Fibroblast of skin of scalp (primary cell): ENCODE measurements around the gene MRPL17.

Experiments
- DNase-seq: peaks from one replicate; pipeline ENCODE4 v3.0.0-alpha.2; 2013

Gene MRPL17

DNA sequence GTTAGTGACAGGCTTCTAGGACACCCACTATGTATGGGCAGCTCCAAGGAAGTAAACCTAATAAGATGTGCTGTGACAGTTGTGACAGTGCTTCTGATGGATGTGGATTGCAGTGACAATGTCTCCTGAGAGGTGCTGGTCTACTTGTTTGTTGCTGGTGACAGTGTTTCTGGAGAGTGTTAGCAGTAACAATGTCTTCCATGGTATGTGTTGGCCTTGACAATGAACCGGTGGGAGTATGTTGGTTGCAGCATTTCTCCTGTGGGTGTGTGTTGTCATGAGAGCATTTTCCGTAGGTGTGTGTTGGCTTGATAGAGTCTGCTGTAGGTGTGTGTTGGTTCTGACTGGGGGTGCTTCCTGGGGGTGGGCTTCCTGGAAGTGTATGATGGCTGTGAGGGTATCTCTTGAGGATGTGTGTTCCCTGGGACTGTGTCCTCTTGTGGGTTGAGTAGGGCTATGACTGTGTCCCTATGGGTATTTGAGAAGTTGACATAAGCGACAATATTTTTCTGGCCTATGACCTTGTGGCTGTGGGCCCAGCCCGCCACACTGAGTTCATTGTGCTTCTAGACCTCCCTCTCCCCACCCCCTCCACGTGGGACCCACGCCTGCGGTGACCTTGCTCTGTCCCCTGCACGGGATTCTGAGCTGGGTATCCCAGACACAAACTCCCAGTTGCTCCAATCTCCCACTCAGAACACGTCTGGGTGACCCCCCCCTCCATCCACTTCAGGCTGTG, 28.7 kb downstream of the MRPL17 start:
- DNase-seq = no peak

DNA sequence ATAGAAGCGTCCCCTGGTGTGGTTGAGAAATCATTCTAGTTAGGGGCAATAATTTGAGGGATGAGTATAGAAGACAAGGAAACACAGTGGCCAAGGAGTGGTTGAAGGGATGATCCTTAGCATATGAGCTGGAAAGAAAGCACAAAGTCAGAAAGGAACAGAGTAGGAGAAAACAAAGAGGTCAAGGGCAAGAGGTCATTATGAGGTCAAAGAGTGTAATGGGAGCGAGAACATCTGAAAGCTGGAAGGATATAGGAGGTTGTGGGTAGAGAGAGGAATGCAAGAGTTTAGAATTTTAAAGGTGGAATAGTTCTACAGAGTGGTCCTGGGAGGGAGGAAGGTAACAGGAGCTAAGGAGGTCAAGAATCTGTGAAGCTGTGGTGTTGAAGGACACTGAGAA, 29.5 kb downstream of the MRPL17 start:
- DNase-seq = no peak

DNA sequence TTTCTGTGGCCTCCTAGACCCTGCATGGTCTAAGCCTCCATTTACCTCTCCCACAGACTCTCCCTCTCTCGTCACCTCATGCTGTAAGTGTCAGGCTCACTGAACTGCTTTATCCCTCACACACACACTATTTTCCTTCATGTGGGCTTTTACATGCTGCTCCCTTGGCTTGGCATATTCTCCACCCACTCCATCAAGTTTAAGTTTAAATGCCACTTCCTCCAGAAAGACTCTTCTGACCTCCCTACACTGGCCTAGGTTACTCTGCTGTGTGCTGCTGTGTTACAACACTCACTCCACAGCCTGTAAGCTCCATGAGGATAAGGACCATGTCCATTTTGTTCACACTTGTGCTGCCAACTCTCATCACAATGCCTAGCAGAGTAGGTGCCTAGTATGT, 30.0 kb downstream of the MRPL17 start:
- DNase-seq = no peak

DNA sequence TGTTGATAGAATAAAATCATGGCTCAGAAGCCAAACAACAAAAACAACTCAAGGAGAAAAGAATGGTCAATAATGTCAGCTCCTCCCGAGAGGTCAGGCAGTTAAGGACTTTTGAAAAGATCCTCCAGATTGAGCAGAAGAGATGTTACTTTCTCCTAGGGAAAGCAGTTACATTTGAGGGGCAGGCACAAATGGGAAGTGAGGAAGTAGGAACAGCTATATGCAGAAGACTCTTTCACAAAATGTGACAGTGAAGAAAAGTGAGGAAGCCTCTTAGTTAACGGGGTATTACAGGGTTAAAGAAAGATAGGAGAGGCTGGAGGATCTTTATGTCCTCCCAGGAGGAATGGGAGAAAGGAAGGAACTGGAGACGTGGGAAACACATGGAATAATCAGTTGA, 31.0 kb downstream of the MRPL17 start:
- DNase-seq = no peak

DNA sequence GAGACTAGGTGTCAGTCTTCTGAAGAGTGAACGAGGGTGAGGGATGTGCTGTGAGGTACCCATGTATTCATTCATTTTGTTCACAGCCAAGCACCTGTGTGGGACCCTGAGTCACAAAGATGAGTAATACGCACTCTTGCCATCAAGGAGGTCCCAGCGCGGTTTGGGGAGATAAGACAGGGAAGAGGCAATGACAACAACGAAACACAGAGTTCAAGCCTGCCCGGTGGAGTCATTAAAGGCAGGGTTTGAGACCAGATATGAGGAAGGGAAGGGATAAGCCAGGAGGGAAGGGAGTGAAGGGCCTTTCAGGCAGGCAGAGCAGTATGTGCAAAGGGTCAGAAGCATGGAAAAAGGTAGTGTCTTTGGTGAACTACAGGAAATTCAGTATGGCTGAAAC, 32.2 kb downstream of the MRPL17 start:
- no peak for DNase-seq

DNA sequence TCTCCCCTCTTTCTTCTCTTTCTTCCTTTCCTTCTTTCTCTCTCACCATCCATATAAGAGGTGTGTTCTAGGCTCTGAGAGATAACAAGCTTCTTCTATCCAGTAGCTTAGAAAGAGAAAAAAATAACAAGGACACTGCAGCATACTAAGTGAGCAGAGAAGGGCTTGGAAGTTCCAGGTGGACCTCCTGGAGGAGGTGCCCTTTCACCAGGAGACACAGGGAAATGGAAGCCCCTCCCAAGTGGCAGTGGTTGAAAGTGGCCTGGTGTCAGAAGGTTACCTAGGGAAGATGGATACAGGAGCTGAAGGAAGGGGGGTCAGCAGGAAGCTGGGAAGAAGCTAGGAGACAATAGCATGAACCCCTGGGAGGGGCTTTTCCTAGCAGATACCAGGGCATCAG, 33.0 kb downstream of the MRPL17 start:
- no peak for DNase-seq

DNA sequence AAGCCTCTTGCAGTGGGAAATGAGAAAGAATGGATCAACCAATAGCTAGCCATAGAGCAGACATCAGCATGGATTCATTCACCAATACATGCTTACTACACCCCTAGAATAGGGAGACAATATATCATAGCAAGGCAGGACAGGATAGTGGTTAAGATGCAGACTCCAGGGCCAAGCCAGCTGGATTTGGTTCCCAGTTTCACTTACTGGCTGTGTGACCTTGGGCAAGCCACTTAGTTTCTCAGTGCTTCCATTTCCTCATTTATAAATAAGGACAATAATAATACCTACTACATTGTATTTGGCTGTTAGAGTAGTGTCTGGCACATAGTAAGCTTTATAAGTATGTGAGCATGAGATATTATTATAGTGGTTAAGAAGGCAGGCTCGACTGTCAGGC, 34.6 kb downstream of the MRPL17 start:
- DNase-seq = no peak

DNA sequence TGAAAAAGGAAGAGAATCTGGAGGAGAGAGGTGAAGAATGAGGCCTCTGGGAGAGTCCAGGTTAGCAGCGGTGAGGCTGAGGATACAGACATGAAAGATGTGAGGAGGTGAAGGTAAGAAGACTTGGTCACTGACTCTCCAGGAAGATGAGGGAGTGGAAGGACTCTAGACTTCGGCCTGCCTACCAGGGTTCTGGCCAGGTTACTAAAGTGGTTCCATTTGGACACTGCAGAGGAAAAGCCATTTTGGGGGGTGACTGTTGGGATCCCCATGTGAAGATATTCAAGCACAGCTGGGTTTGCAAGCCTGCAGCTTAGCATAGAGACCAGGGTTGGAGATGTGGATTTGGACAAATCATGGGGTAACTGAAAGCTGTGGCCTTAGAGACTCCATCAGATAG, 35.3 kb downstream of the MRPL17 start:
- no peak for DNase-seq

DNA sequence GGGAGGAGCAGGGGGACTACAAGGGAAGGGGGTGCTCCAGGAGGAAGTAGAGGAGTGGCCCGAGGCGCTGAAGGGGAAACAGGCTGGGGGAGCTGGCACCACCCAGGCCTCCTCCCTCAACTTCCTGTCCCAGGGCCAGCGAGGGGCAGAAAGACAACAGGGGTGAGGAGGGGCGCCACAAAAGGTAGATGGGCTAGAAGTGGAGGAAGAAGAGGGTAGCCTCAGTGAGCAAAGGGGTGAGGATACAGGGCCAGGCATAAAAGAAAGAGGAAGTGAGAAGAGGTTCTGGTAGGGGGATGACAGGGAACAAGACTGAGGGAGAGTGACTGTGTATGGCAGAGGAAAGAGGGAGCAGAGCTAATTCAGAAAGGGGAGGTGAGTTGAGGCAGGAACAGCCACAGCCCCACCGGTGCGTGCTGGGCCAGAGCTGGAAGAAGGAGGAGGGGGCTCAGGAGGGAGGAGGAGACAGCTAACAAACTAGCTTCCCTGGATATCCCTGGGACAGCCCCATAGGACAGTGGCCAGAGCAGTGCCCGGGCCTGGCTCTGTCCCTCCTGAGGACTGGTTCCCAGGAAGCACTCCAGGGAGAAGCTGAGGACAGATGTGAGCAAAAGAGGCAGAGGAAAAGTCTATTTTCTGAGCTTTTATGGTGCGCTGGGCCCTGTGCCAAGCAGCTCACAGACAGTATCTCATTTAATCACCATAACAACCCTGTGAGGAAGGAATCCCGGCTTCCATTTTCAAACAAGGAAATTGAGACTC, 36.0 kb downstream of the MRPL17 start:
- peak; percentile 64 for DNase-seq

DNA sequence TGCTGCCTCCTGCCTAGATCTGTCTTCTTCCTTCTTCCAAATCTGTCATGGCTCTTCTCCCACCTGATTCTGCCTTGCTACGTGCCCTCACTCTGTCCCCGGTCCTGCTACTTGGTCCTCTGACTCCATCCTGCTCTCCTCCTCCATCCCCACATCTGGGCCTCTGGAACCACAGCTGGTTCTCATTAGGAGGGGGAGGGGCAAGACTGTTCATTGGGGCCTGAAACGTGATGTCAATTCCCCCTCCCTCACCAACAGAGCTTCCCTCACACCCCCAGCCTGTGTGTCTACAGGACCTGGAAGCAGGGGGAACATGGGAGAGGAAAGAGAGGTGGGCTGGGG, 36.6 kb downstream of the MRPL17 start:
- peak; percentile 89 for DNase-seq

DNA sequence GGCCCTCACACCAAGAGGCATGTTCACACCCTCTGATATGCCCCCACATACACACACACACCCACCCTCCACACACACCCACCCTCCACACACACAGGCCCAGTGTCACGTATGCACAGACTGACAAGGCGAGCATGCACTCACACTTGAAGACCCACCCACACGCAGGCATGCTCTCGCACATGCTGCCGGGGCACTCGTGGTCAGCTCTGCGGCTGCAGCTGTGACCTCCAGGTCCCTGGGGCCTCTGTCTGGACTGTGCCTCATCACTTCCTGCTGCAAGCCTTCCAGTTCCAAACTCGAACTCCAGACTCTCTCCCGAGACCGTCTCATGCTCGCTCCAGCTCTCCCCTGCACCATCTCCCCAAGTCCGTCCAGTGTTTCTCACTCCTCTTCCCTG, 37.1 kb downstream of the MRPL17 start:
- DNase-seq = peak; percentile 73

DNA sequence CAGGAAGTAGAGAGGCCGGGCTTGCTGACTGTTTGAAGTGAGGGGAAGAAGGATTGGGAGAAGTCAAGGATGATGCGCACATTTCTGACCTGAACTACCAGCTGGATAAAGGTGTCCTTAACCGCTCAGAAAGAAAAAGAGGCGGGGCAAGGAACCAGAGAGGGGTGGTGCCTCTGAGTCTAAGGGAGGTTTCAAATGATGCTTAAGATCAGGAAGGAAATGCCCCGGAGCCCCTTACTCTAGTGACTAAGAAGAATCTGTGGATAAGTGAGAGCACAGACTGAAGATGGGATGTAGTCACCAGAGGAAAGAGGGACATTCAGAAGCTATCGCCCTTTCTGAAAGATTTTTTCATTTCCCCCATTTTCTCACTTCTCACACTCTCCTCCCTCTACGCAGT, 40.2 kb downstream of the MRPL17 start:
- DNase-seq = no peak

DNA sequence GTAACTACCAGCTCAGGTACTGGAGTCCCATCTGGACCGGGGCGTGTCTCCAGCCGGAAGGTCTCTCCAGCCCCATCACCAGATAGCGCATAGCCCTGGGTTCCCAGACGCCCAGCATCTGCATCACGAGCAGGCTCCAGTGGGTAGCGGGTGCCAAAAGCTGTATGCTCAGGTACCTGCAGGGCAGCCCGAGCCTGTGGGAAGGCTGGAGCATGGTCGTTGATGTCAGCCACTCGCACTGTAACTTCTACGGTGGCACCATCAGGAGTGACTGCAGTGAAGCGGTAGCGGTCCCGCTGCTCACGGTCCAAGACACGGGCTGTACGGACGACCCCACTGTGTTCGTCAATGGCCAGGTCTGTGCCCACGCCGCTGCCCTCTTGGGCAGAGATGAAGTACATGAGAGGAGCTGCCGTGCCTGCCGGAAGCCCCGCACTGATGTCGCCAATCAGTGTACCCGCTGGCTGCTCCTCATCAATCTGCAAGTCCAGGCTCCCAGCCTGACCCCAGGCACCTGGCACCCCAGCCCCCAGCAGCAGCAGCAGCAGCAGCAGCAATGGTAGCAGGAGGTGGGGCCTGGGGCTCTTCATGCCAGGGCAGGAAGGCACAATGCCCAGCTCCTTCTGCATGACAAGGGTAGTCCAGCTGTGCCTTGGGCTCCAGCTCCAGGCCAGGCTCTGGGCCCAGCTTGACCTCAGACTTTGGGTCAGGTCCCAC, 42.0 kb downstream of the MRPL17 start:
- no peak for DNase-seq

DNA sequence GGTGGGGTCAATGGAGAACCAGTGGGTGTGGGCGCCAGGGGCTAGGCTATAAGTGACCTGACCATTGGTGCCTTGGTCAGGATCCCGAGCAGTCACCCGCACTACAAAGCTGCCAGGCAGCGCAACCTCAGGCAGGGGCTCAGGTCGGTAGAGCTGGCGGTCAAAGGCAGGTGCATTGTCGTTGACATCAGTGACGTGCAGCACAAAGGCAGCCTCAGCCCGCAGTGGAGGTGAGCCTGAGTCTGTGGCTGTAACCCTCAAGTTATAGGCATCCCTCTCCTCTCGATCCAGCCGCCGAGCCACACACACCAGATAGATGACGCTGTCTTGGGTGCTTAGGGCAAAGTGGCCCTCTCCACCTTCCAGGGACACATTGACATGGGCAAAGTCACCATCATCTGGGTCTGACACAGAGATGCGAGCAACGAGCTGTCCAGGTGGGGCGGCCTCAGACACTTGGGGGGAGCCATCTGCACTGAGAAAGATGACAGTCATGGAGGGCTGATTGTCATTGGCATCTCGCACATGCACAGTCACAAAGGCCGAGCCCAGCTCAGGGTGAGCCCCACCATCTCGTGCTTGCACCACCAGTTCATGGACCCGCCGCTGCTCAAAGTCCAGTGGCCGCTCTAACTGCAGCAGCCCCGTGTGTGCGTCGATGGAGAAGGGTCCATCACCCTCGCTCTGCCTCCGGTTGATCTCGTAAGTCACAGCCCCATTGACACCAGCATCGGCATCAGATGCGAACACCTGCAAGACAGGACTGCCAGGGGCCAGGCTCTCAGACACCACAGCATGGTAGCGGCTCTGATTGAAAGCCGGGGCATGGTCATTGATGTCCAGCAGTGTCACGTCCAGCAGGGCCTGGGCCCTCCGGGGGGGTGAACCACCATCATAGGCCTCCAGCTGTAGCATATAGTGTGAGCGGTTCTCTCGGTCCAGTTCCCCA, 42.8 kb downstream of the MRPL17 start:
- DNase-seq = no peak

DNA sequence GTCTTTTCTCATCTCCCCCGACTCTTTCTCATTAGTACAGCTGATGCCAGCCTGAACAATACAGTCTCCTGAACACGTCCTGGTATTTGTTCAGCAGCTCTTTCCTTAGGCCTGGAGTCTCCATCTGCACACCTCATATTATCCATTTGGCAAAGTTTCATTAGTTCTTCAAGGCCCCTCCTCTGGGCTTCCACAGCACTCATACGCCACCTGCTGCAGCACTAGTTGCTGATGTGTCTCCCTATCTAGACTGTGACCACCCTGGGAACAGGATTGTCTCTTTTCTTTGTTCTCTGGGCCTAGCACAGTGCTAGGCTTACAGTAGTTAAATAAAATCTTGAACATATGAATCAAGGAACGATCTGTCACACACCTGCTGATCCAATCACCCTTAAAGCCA, 44.7 kb downstream of the MRPL17 start:
- no peak for DNase-seq

DNA sequence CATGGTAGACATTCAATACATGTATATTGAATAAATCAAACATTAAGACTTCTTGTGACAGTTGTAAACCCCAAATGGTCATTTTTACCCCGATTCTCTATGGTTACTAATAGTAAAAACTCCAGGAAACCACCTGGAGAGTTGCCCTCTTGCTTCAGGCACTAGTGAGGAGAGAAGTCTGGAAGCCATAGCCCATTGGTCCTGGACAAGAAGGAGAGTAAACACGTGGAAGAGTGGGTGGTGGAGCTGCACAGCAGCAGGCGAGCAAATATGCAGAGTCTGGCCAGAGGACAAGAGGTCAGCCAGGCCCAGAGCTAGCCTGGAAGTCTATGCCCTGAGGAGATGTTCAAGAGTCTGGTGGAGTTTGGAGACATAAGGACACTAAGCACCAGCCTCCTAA, 45.3 kb downstream of the MRPL17 start:
- DNase-seq = no peak

DNA sequence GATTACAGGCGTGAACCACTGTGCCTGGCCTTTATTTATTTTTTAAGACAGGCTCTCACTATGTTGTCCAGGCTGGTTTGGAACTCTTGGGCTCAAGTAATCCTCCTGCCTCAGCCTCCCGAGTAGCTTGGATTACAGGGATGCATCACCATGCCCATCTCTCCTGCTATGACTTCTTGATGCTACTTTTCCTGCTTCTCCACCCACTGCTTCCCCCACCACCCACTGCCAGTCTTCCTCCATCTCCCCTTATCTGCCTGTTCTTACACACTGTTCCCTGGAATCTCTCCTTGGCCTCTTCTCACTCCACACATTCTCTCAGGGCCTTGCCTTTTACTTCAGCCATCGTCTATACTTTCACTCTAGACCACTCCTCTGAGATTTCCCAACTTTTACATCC, 46.7 kb downstream of the MRPL17 start:
- no peak for DNase-seq

DNA sequence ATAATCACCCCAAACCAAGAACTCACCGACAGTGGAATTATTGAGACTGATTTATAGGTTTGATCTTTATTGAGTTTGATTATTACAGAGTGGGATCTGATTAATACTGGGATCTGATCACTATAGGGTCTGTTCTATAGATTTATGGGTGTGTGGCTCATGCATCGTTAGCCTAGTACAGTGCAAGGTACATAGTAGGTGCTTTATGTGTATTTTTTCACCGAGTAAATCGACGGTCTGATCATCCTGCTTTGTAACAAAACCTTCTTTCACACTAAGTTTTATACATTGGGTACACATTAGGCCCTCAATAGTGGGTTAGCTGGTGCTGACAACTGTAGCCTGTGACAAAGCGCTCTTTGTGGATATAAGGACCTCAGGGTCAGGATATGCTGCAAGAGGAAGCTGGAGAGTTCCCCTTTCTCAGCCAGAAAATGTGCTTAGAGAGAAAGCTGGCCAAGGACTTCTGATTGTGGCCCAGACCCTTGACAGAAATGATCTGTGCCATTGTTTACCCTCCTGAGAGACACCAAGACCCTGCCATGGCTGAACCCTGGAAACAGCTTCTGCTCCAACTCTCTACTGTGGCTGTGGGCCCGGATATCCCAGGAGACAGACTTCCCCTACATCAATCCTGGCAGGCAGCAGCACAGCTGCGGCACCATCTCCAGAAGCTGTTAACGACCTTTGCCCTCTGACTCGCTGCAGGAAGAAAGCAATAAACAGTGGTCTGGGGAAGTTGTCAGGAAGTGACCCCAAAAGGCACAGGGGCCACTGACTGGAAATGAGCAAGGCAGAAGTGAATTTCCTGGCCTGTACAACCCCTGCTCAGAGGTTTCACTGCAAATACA, 47.8 kb downstream of the MRPL17 start:
- no peak for DNase-seq

DNA sequence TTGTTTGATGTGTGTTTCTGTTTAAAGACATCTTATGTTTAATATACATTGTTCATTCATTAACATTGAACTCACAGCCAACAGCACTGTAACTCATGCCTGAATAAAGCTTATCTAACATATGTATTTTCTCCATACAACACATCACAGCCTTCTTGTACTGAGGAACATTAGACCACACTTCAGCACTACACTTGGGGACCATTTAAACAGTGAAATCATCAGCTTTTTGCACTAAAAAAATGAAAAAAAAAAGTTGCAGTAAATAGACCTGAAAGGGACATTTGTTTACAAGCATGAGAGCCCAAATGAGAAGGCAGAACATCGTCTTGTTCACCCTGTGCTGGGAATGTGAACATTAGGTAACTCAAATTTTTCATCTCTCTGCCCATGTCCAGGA, 48.6 kb downstream of the MRPL17 start:
- DNase-seq = no peak

DNA sequence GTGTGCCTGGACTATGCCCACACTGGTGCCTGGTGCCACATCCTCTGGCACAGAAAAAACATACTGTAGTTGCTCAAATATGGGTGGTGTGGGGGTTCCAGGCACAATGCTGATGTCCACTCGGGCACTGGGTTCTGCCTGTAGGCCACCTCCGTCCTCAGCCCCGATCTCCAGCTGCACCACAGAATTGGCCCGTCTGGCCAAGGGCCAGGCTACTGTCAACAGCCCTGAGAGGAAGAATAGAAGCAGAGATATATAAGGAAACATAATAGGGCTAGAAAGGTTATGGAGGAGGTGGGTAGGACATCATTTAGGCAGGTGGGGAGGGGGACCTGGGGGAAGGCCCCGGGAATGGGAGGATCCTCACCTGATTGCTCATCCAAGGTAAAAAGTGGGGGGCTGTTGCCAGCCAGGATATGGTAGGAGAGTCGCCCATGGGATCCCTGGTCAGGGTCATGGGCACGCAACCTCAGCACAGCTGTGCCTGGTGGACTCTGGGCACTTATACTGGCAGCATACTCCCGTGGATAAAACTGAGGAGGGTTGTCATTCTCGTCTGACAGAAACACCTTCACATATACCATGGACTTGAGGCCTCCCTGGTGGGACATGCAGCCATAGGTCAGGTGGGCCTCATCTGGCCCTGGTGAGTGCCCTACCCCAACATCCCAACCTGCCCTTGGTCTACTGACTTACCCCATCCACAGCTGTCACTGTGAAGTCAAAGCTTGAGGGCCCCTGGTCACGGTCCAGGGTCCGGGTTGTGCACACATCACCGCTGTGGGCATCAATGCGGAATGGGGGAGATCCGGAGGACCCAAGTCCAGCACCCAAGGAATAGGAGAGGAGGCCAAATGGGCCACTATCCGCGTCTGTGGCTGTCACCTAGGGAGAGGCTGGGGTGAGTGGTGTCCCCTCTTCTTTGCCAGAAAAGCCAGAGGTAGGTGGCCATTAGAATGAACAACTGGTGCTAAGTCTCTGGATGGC, 49.4 kb downstream of the MRPL17 start:
- DNase-seq = no peak
